CD4-positive, CD25-positive, alpha-beta regulatory T cell (primary cell): ENCODE data around the gene TNNT2. TPM values are rescaled to one million over a fixed set of nuclear protein-coding genes. Genes with fewer than 3 reads are reported as not detected.

Experiments
- ATAC-seq, 2 donors: fragments of 150-1000 bp; cut with Tn5 transposase; one replicate each; pipeline ENCODE4 v1.10.0; 2021; ENCODE audit warnings: low read depth in 2 of 2, moderate number of reproducible peaks in 2 of 2, moderate library complexity in 1 of 2
- DNase-seq, 3 donors: peaks; one replicate each; pipeline versions ENCODE4 v3.0.0 to v3.0.0-alpha.2; 2012 to 2022; ENCODE audit warnings: mixed read lengths in 1 of 3
- H3K27ac ChIP-seq: one replicate; pipeline ENCODE4 v1.7.0; 2013; ENCODE audit warnings: mild to moderate bottlenecking, low read length; ENCODE audit not compliant: insufficient read depth, poor library complexity, severe bottlenecking
- H3K27me3 ChIP-seq: one replicate; pipeline ENCODE4 v1.7.0; 2013; ENCODE audit warnings: low read length; ENCODE audit not compliant: control insufficient read depth, insufficient read depth
- H3K36me3 ChIP-seq: one replicate; pipeline ENCODE4 v1.7.0; 2013; ENCODE audit warnings: mild to moderate bottlenecking, low read length, moderate library complexity; ENCODE audit not compliant: control insufficient read depth, insufficient read depth
- H3K4me1 ChIP-seq: 2 replicates; pipeline ENCODE4 v1.7.0; 2013; ENCODE audit warnings: mild to moderate bottlenecking, low read length; ENCODE audit not compliant: insufficient read depth, control insufficient read depth, poor library complexity, severe bottlenecking
- H3K4me3 ChIP-seq: one replicate; pipeline ENCODE4 v1.7.0; 2013; ENCODE audit warnings: low read depth, mild to moderate bottlenecking, low read length, moderate library complexity
- H3K9me3 ChIP-seq, 2 experiments: 1 replicate in 1 of 2; 2 replicates in 1 of 2; pipeline ENCODE4 v1.7.0; 2013; ENCODE audit warnings: low read length in 2 of 2, mild to moderate bottlenecking in 1 of 2, moderate library complexity in 1 of 2; ENCODE audit not compliant: control insufficient read depth in 2 of 2
- H3K27ac Mint-ChIP-seq, 3 donors: one replicate each; pipeline ENCODE4 v1.8.0; 2020 to 2022; ENCODE audit warnings: mild to moderate bottlenecking in 3 of 3, mixed read lengths in 3 of 3, moderate library complexity in 2 of 3
- H3K27me3 Mint-ChIP-seq: one replicate; pipeline ENCODE4 v1.8.0; 2022; ENCODE audit warnings: mild to moderate bottlenecking, mixed read lengths
- H3K36me3 Mint-ChIP-seq: one replicate; pipeline ENCODE4 v1.8.0; 2020; ENCODE audit warnings: mixed read lengths
- H3K4me1 Mint-ChIP-seq, 4 donors: one replicate each; pipeline ENCODE4 v1.8.0; 2020 to 2022; ENCODE audit warnings: mixed read lengths in 4 of 4, mild to moderate bottlenecking in 1 of 4
- H3K4me3 Mint-ChIP-seq, 4 donors: one replicate each; pipeline ENCODE4 v1.8.0; 2020 to 2022; ENCODE audit warnings: mild to moderate bottlenecking in 4 of 4, mixed read lengths in 4 of 4, moderate library complexity in 3 of 4
- H3K9me3 Mint-ChIP-seq, 7 donors: one replicate each; pipeline ENCODE4 v1.8.0; 2020 to 2022; ENCODE audit warnings: mixed read lengths in 7 of 7, mild to moderate bottlenecking in 3 of 7, moderate library complexity in 2 of 7
- polyA plus RNA-seq, 4 donors: library from polyadenylated mRNA; unstranded; fragments of 300-500 nt; fragmentation: Illumina TruSeq; gene quantifications; one replicate each; pipeline ENCODE4 v1.2.3, GENCODE V29; 2021
- total RNA-seq: library from RNA; stranded (reverse); gene quantifications from one replicate; pipeline ENCODE4 v1.2.3, GENCODE V29; 2022

Gene TNNT2
- total and polyA plus RNA-seq, 5 donors from 2014 or later = not detected

GRCh38 chr1:201408834-201409200 lies 31.3 kb upstream of the TNNT2 start:
- Histone ChIP-seq H3K9me3 (no peaks in the 10 kb centered on the region), H3K36me3 (no peaks in the 10 kb centered on the region), H3K27ac (no peak overlapping the region), H3K27me3 (no peaks in the 10 kb centered on the region), H3K4me1 (no peaks in the 10 kb centered on the region), H3K4me3 (no peak overlapping the region)
- Mint-ChIP-seq H3K36me3 (no peaks in the 10 kb centered on the region), H3K27me3 (no peaks in the 10 kb centered on the region), H3K4me3 (no peak overlapping the region), H3K27ac (no peak overlapping the region), H3K9me3 (peaks cover 0 to 1% (median 0%) of the 10 kb centered on the region in 7 donors), H3K4me1 (peaks cover 0 to 5% (median 2%) of the 10 kb centered on the region in 4 donors)
- DNase-seq (no peak), ATAC-seq (no peak)

DNA sequence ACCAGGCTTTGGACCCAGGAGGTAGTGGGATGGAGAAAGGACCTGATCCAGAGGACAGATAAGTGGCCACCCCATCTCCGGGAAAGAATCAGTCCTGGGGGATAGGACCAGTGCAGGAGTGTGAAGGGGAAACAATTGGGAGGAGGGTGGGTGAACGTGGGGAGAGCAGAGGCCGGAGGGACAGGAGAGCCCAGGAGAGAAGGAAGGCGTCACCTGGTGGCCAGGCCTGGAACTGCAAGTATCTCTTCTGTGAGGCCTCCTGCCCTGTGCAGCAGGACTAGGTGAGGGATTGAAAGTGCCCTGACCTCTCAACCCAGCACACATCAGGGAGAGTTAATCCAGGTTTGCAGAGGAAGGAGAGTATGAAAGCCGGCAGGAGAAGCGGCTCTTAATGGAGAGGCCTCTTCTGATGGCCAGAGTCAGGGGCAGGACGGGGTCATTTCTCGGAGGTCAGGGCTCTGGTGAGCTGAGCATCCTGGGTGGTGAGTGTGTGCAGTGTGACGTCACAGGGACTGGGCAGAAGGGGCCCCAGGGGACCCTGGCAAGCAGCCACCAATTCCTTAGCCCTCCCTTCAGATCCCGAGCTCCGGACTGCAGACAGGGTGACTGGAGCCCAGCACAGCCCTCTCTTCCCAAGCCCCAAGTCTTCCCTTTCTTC lies 30.8 kb upstream of the TNNT2 start:
- Mint-ChIP-seq H3K9me3 (peaks cover 0 to 1% (median 0%) of the 10 kb centered on the region in 7 donors), H3K4me3 (no peak overlapping the region), H3K36me3 (no peaks in the 10 kb centered on the region), H3K27me3 (no peaks in the 10 kb centered on the region), H3K4me1 (peaks cover 0 to 5% (median 2%) of the 10 kb centered on the region in 4 donors), H3K27ac (no peak overlapping the region)
- Histone ChIP-seq H3K9me3 (no peaks in the 10 kb centered on the region), H3K4me3 (no peak overlapping the region), H3K27ac (no peak overlapping the region), H3K27me3 (peaks cover 2% of the 10 kb centered on the region), H3K36me3 (no peaks in the 10 kb centered on the region), H3K4me1 (no peaks in the 10 kb centered on the region)
- peak in 1 of 2 donors; percentile 8 for ATAC-seq
- peak; percentile 31 to 63 (median 41) for DNase-seq

GRCh38 chr1:201406831-201407406 lies 29.4 kb upstream of the TNNT2 start:
- H3K4me3 Mint-ChIP-seq = no peak overlapping the region
- H3K27me3 Mint-ChIP-seq = no peaks in the 10 kb centered on the region
- H3K9me3 Mint-ChIP-seq = peaks cover 0 to 1% (median 0%) of the 10 kb centered on the region in 7 donors
- Histone ChIP-seq H3K36me3 (no peaks in the 10 kb centered on the region), H3K27ac (no peak overlapping the region), H3K9me3 (no peaks in the 10 kb centered on the region), H3K4me1 (no peaks in the 10 kb centered on the region), H3K27me3 (peaks cover 7% of the 10 kb centered on the region), H3K4me3 (no peak overlapping the region)
- H3K36me3 Mint-ChIP-seq = no peaks in the 10 kb centered on the region
- no peak for ATAC-seq
- no peak overlapping the region for H3K27ac Mint-ChIP-seq
- DNase-seq = no peak
- H3K4me1 Mint-ChIP-seq = peaks cover 0 to 5% (median 2%) of the 10 kb centered on the region in 4 donors

- H3K9me3 Mint-ChIP-seq = peaks cover 0 to 1% (median 0%) of the 10 kb centered on the region in 7 donors
- DNase-seq = no peak
- no peak overlapping the region for H3K27ac ChIP-seq
- H3K36me3 ChIP-seq = no peaks in the 10 kb centered on the region
- H3K27ac Mint-ChIP-seq = no peak overlapping the region
- H3K27me3 Mint-ChIP-seq = peaks cover 7% of the 10 kb centered on the region
- H3K4me3 ChIP-seq = no peak overlapping the region
- H3K9me3 ChIP-seq = no peaks in the 10 kb centered on the region
- ATAC-seq = no peak
- peaks cover 0 to 5% (median 2%) of the 10 kb centered on the region in 4 donors for H3K4me1 Mint-ChIP-seq
- no peaks in the 10 kb centered on the region for H3K36me3 Mint-ChIP-seq
- peaks cover 13% of the 10 kb centered on the region for H3K27me3 ChIP-seq
- no peak overlapping the region for H3K4me3 Mint-ChIP-seq
- no peaks in the 10 kb centered on the region for H3K4me1 ChIP-seq
These were observed 28.0 kb upstream of the TNNT2 start for GRCh38 chr1:201405484-201405831.

GRCh38 chr1:201404722-201405483 lies 27.4 kb upstream of the TNNT2 start:
- ATAC-seq = no peak
- H3K27ac Mint-ChIP-seq = no peak overlapping the region
- no peak for DNase-seq
- H3K9me3 Mint-ChIP-seq = peaks cover 0 to 1% (median 0%) of the 10 kb centered on the region in 7 donors
- no peak overlapping the region for H3K4me3 Mint-ChIP-seq
- no peak overlapping the region for H3K27ac ChIP-seq
- peaks cover 18% of the 10 kb centered on the region for H3K27me3 ChIP-seq
- no peaks in the 10 kb centered on the region for H3K4me1 ChIP-seq
- H3K27me3 Mint-ChIP-seq = peaks cover 11% of the 10 kb centered on the region
- H3K36me3 Mint-ChIP-seq = no peaks in the 10 kb centered on the region
- H3K4me1 Mint-ChIP-seq = peaks cover 0 to 5% (median 2%) of the 10 kb centered on the region in 4 donors
- H3K9me3 ChIP-seq = no peaks in the 10 kb centered on the region
- H3K4me3 ChIP-seq = no peak overlapping the region
- no peaks in the 10 kb centered on the region for H3K36me3 ChIP-seq

- Histone ChIP-seq H3K4me1 (no peaks in the 10 kb centered on the region), H3K27ac (no peak overlapping the region), H3K36me3 (no peaks in the 10 kb centered on the region), H3K27me3 (peaks cover 19% of the 10 kb centered on the region), H3K9me3 (no peaks in the 10 kb centered on the region), H3K4me3 (no peak overlapping the region)
- ATAC-seq = peak in 1 of 2 donors; percentile 18
- Mint-ChIP-seq H3K36me3 (no peaks in the 10 kb centered on the region), H3K27ac (no peak overlapping the region), H3K4me1 (peaks cover 0 to 3% (median 2%) of the 10 kb centered on the region in 4 donors), H3K27me3 (peaks cover 11% of the 10 kb centered on the region), H3K4me3 (no peak overlapping the region), H3K9me3 (peaks cover 0 to 1% (median 0%) of the 10 kb centered on the region in 7 donors)
- DNase-seq = no peak
These were observed 26.6 kb upstream of the TNNT2 start for GRCh38 chr1:201404055-201404454.

- Histone ChIP-seq H3K4me3 (no peak overlapping the region), H3K9me3 (no peaks in the 10 kb centered on the region), H3K36me3 (no peaks in the 10 kb centered on the region), H3K4me1 (no peaks in the 10 kb centered on the region), H3K27ac (no peak overlapping the region), H3K27me3 (peaks cover 19% of the 10 kb centered on the region)
- Mint-ChIP-seq H3K4me1 (peaks cover 0 to 3% (median 1%) of the 10 kb centered on the region in 4 donors), H3K4me3 (no peak overlapping the region), H3K36me3 (no peaks in the 10 kb centered on the region), H3K27ac (no peak overlapping the region), H3K27me3 (peaks cover 16% of the 10 kb centered on the region), H3K9me3 (peaks cover 0 to 1% (median 0%) of the 10 kb centered on the region in 7 donors)
- ATAC-seq = no peak
- no peak for DNase-seq
These were observed 25.9 kb upstream of the TNNT2 start for GRCh38 chr1:201403359-201403758.
